Measurements from ENCODE around the gene ZBED3. TPM values are rescaled to one million over a fixed set of nuclear protein-coding genes. Genes with fewer than 3 reads are reported as not detected.

Gene ZBED3, protein sequence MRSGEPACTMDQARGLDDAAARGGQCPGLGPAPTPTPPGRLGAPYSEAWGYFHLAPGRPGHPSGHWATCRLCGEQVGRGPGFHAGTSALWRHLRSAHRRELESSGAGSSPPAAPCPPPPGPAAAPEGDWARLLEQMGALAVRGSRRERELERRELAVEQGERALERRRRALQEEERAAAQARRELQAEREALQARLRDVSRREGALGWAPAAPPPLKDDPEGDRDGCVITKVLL
- 4.4 TPM for total RNA-seq

DNA sequence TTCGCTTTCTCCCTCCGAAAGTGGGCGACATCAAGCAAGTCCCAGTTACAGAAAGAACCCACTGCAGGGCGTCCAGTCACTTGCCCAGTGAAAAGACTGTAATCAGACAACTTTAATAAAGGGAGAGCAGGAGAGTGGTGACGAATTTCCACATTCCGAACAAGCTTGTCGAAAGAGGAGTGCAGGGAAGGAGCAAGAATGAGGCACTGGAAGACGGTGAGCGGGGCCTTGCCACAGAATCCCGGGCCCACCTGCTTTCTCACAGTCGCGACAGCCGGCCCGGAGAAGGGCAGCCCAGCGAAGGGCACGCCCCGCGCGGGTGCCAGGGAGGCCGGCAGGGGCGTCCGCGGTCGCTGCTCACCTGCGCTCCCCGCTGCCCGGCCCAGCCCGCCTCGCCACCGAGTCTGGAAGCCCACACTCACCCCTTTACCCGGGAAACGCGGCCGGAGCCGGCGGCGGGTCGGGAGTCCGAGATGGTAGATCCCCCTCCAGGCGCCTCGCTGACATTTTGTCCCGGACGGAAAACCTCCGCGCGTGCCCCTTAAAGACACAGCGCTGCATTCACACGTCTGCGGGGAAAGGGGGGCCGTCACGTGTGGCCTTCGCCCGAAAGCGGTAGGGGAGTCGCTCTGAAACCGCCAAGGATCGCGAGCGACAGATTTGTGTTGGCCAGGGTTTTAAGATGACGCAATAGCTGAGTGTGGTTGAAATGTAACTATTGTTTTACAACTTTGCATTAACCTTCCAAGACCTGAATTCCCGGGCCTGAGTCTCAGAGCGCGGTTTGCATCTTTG lies at the start of gene ZBED3:
Gene ZBED3, minus strand, starts transcription at position 597 of the 795 bp plus-strand sequence. CDS start 9,407 bp downstream, outside the sequence.

DNA sequence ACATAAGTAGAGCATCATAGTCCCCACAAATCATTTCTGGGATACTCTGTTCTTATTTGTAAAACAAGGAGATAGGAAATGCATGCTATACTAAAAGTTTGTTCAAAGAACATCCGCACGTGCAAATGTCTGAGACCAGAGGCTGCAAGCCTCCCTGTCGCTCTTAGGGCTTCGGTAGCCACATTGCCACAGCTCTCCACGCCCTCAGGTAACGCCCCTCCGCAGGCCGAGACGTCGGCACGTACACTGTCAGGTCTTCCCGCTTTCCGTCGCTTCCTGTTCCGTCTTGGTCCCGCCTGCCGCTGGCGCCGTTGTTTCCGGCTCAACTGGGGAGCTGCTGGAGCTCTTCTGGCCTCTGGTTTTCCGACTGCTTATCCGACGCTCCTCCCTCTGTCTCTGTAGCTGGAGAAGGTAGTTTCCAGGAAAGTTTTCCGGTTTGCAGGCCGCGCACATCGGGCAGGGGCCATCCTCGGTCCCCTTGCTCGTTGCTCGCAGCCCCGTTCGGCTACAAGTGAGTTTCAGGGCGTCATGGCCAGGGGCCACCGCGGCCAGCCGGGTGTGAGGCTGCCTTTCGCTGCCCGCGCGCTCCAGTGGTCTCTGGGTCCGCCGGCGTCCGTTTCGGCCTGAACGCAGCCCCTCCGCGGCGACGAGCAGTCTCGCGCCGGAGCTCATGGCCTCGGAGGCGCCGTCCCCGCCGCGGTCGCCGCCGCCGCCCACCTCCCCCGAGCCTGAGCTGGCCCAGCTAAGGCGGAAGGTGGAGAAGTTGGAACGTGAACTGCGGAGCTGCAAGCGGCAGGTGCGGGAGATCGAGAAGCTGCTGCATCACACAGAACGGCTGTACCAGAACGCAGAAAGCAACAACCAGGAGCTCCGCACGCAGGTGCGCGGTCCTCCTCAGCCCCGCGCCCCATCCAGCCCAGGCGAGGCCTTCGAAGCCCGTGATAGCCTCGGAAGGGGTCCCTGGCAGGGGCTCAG lies 56.7 kb downstream of the ZBED3 start, which contains the start of gene AGGF1:
Gene AGGF1, plus strand, starts transcription at position 308 of the 975 bp plus-strand sequence. Its CDS starts 363 bp downstream, at position 671.

Small RNAs within 50 kb of the gene (small RNA-seq; reads per million reads assigned to genes)
- gene SNORA47 = 517 reads per million, percentile 98 among the genes with 10 or more reads in this experiment

Other genes starting within 250 kb of the ZBED3 start
- not detected for gene S100Z, start 237.3 kb downstream of the ZBED3 start, total RNA-seq
- 17.8 TPM for gene CRHBP, start 134.2 kb downstream of the ZBED3 start, total RNA-seq
- 38.5 TPM for gene AGGF1, start 56.9 kb downstream of the ZBED3 start, total RNA-seq
- 15.5 TPM for gene PDE8B, start 123.4 kb upstream of the ZBED3 start, total RNA-seq